Astrocyte of the hippocampus (primary cell): ENCODE data around the gene ERI3.

ENCODE experiments used
- DNase-seq: peaks from one replicate; pipeline ENCODE4 v3.0.0; 2011; ENCODE audit warnings: low read depth, low spot score

ERI3 gene

DNA sequence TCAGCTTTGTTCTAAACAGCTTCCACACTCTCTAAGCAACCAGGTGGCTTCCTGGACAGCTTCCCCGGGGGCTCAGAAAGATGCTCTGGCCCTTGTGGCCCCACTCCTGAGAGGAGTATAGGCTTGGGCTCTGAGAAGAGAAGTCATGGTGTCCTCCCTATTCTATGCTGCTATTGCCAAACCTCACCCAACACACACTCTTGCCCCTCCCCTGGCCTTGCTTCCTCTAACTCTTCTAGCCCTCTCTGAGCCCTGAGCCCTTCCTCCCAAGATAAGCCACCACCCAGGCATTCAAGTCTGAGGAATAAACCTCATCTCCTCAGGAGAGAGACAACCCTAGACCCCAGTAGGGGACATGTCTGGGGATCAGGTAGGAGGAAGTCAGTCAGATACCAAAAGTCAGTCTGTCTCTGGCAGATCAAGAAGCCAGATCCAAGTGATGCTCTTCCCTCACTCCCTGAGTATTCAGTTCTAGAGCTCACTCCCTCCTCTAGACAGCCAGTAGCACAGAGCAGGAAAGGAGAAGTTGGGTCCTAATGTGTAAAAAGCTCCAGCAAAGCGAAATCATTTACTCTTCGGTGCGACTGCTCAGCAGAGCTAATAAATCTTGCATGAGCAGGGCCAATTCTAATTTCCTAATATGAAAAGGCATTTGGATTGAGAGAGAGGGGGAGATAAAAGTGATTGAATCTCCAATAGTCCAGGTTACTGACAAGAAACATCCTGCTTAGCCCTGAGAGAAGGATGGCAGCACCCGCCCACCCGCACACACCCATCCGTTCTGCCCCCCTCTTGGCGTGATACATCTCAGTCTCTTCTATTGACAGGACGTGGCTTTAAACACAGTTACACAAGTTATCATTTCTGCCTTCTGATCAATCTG lies 91.2 kb downstream of the ERI3 start:
- DNase-seq = no peak

- DNase-seq = no peak
Measured at GRCh38 chr1:44262816-44263567, 92.1 kb downstream of the ERI3 start.

- DNase-seq = no peak
Measured at GRCh38 chr1:44262414-44262813, 92.6 kb downstream of the ERI3 start.

DNA sequence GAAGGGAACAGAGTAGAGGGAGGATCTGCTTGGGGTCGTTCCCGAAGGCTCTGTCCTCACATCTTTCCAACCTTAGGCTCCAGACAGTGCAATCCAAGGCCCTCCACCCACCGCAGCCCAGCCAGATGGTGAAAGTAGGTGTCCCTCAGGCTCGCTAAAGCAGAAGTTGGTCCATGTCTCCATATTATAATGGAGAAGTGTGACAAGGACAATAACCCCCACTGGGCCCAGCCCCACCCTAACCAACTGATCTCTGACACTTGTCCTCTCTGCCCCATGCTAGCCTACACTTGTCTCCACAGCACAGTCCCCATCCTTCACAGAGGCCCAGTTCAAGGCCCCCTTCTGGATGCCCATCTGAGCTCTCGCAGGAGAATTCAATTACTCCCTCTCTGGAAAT lies 93.1 kb downstream of the ERI3 start:
- no peak for DNase-seq

- no peak for DNase-seq
Measured at GRCh38 chr1:44261171-44261817, 93.8 kb downstream of the ERI3 start.

DNA sequence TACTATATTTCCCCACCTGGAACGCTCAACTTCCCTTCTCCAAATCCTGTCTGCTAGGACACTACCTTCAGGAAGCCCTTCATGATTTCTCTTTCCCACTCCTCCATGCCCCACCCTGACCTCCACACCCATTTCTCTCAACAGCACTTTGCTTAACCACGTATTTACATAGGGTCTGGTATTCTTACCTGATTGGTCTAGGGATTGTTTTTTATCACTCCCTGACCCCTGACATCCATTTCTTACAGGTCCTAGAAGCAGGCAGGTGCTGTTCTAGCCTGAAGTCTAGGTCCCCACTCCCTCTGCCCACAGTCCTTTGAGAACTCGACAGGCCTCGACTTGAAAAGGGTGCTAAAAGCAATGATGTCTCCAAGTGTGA lies 94.3 kb downstream of the ERI3 start:
- no peak for DNase-seq

DNA sequence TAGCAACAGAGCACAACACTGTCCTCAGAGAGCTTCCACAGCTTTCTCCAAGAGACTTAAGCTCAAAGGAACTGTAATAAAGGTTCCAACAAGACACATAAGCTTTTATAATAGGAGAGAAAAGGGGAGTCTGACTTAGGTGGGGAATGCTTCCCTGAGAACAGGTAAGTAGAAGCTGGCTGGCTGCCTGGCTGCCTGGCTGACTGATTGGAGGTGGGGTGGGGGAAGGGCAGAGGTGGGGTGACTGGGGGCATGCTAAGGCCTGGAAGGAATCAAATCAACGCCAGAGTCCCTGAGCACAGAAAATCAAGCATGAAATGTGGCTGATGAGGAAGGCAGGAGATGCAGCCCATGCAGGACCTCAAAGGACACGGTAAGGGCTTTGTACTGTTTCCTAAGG lies 96.0 kb downstream of the ERI3 start:
- no peak for DNase-seq

GRCh38 chr1:44256762-44257554 lies 98.1 kb downstream of the ERI3 start:
- DNase-seq = no peak

DNA sequence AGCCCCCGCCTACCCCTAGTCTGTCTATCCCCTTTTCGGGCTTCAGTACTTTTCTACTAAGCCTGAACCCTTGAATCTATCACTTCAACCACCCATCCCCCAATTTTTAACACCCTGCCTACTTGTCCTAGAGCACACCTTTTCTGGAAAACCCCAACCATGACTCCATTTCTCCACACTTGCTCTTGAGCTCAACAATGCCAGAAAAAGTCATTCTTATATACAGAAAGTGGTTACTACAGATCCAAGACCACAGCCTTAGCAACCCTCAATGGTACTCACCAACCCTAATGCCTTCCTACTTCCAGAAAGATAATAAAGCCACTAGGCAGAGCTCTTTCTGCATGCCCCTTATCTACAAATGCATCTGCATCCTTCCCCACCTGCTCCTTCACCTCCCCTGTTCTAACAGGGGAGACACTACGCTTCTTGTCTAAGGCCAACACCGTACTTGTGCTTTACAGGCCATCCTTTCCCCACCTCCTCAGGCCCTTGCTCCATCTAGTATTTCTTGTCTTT lies 100.6 kb downstream of the ERI3 start:
- DNase-seq = no peak

DNA sequence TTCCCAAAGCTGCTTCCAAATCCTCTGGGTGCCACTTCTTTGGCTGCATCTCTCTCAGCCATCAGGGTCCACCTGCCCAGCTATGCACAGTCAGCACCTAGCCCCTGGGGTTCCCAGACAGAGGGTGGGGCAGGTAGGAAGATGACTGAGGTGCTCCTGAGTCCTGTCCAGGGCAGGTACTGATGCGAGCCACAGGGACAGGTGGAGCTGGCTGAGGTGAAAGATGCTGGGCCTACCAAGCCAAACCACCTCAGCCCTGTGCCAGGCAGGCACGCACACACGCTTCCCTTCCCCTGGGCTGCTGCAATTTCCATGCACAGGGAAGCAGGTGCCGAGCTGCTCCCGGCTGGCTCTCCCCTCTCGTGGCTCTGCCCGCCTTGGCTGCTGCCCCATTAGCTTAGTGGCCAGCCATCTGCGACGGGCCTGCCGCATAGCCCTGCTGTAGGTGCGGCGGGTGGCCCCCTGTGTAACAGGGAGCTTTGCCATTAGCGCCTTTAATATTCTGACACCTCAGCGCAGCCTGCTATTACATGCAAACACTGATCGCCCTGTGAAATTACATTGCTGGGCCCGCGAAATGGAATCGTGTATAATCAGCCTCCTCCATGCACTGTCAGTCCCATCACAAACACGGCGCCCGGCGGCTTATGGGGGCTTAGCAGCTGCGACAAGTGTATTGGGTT lies 102.9 kb downstream of the ERI3 start:
- DNase-seq = no peak

DNA sequence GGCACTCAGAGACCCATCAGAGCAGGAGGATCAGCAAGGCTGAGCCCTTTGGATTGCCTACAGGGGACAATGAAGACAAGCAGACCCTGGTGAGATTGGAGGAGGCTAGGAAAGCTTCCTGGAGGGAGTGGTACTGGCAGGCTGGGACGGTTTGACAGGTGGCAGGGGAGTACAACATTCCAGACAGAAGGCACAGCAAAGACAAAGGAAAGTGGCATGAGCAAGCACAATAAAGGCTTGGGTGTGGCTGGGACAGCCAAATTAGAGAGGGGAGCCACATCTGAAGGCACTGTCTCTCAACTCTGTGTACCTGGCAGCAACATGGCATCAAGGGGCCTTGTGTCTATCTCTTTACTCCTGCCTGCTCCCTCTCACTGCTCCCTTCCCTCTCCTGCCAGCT lies 103.6 kb downstream of the ERI3 start:
- DNase-seq = no peak

- DNase-seq = no peak
Measured at GRCh38 chr1:44250068-44250781, 104.8 kb downstream of the ERI3 start.

DNA sequence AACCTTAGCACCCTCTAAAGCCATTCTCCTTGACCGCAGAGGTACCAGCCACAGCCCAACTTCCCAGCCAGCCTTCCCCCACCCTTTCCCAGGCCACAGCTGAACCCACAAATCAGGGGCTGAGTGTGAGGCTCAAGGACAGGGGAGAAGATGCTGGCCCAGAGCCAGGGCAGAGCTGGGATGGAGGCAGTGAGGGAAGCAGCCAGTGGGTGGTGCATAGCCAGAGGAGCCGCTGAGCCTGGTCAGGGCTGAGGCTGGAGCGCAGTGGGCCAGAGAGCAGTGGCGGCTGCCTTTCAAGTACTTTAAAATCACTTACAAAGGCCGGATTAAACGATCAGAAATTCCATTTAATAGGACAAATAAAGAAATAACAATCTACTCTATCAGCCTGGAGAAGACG lies 105.5 kb downstream of the ERI3 start:
- peak; percentile 57 for DNase-seq

- DNase-seq = no peak
Measured at GRCh38 chr1:44246806-44247205, 108.3 kb downstream of the ERI3 start.

DNA sequence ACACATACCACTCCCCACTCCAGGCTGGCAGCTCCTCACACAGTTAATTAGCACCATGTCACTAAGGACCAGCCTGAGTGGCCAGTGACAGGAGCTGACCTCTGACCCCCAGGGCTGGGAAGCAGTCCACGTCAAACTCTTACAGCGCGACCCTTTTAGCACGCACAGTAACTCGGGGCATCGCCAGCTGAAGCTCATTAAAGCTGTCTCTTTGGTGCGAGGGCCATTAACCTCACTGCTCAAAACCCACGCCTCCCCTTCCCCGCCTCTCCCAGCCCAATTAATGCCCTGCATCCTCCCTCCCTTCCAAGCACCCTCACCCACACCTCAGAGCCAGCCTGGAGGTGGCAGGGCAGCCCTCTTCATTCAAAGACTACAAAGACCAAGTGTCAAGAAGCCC lies 110.1 kb downstream of the ERI3 start:
- no peak for DNase-seq

DNA sequence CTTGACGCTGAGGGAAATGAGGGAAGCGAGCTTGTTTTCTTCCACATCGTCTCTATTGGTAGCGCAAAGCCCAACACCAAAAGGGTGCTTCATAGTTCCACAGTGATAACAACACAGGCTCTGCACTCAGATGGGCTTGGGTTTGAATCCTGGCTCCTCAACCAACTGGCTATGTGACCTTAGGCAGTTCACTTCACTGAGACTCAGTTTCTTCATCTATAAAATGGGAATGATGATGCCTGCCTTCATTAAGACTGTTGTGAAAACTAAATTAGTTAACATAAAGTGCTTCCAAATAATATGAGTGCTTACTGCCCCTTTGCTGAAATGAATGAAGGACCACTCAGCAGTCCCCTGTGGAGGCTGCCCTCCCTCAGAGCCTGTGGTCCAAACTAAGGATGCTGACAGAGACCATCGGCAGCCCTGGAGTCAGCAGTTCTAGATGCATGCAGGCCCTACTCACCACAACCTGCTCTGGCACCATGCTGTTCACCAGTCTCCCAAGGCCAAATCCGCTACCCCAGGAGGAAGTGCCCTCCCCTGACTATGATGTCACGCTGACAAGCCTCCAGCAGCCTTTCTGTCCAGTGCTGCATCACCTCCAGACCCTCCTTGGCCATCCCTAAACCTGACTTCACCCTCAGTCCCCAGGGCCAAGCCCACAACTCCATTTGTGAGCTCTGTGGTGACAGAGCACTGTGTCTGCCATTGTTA lies 111.1 kb downstream of the ERI3 start:
- no peak for DNase-seq

GRCh38 chr1:44242746-44243145 lies 112.3 kb downstream of the ERI3 start:
- DNase-seq = no peak

DNA sequence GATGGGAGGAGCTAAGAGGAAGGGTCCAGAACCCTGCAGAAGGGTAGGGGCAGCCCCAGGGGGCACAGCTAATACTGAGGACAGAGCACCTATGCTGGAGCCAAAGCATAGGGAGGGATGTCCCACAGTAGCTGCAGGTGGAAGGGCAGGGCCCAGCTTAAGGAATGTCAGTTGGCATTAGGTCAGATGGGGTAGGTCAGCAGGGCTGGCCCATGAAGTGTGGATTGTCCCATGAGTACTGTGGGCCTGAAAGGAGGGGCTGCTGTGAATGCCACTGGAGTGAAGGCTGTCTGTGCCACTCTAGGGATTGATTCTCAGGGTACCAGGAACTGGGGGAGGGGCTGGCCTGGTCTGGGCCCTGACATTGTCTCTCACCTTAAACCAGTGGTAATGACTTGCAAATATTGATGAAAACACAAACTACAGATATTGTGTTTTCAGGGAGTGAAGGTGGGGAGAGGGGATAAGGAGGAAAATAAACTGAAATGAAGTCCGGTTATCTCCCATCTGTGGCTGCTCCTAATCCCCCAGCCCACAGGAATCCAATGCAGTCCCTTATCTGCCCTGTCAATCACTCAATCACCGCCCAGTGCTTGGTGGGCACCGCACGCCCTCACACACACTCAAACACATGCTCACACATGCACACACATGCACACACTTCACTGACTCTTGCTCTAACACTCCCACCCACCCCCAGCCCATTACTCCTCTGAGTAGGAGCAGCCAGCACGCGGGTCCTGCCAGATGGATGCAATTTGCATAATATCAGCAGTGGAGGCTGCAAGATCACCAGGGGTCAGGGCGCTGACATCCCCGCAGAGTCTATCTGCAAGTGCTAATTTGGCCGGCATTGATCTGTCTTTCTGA lies 114.0 kb downstream of the ERI3 start:
- DNase-seq = no peak

GRCh38 chr1:44239961-44240371 lies 115.1 kb downstream of the ERI3 start:
- DNase-seq = peak; percentile 11
